Sigmoid colon (tissue), 4 donors: ENCODE data around the gene TSHZ1.

Source experiments
- CTCF ChIP-seq, 4 experiments: fragments of 450-650 bp in 3 of 4; fragments of 200-600 bp in 1 of 4; IDR thresholded peaks; one replicate each; pipeline ENCODE4 v1.5.1; 2016 to 2019; ENCODE audit warnings: antibody characterized with exemption in 4 of 4, mild to moderate bottlenecking in 3 of 4, moderate library complexity in 2 of 4
- EP300 ChIP-seq, 4 donors: sonication (generic); formaldehyde crosslinking; IDR thresholded peaks; one replicate each; pipeline ENCODE4 v1.6.1; 2017; ENCODE audit warnings: antibody characterized with exemption in 4 of 4

DNA sequence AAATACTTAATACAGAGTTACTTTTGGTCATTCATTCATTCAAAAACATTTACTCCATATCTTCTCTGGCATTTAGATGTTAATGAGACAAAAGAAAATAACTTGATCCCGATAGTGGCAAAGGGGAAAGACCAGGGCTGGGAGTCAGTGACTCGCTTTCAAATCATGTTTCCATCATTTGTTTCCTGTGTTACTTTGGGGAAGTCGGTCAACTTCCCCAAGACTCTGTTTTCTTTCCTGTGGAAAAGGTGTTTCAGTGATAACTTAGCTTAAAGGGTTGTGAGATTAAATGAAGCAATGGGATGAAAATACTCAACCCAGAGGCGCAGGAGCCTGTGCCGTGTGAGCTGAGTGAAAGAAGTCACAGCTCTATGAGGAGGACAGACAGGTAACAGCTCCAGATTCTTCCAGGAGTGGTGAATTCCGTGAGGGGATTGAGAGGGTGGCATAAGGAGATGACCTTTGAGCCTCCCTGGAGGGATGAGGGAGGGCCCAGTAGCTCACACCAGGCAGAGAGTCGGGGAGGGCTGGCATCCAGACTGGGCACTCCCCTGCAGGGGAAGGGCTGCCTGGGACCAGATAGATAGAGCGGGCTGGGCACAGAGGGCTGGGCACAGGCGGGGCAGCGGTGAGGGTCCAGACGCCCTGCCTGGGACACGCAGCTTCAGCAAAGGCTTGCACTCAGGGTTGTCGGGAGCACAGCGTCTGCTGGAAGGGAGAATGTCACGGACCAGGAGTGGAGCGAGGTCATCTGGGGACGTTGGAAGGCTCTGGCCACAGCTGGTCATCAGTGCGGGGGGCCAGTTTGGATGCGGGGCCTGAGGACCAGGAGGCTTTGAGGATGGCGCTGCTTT, 70.1 kb downstream of the TSHZ1 start:
- TF ChIP-seq EP300 (IDR thresholded peaks at IDR 0.05) (no peak), CTCF (IDR thresholded peaks at IDR 0.05) (no peak)
